ENCODE results near the gene SYT1. TPM values are rescaled to one million over a fixed set of nuclear protein-coding genes. Genes with fewer than 3 reads are reported as not detected.
"Not testable (repeated sequence)": the region's sequence is repeated elsewhere in the genome, so short reads cannot be mapped to it uniquely, and the experiment has no call there.

SYT1 gene
- total RNA-seq, 1 experiment from 2014 or later: 15.8 TPM

GRCh38 chr12:79033788-79034187, 169.2 kb downstream of the SYT1 start:
- no peak overlapping the region for H3K14ac ChIP-seq (ENCODE audit: insufficient read depth, low read length)
- H3K9me3 ChIP-seq (ENCODE audit: control insufficient read depth, low read depth, low read length): no peaks in the 10 kb centered on the region
- no peak overlapping the region for H4K91ac ChIP-seq (ENCODE audit: insufficient read length, low read depth, low read length)
- DNase-seq: no peak
- H3K4me2 ChIP-seq (ENCODE audit: insufficient read depth, insufficient read length, low read length): no peak overlapping the region
- H2BK20ac ChIP-seq (ENCODE audit: low read depth, low read length, poor library complexity, severe bottlenecking): no peak overlapping the region
- no peaks in the 10 kb centered on the region for H3K79me2 ChIP-seq (ENCODE audit: insufficient read depth, low read length)
- H2AFZ ChIP-seq (ENCODE audit: low read length): no peak overlapping the region
- no peak overlapping the region for H2AK5ac ChIP-seq (ENCODE audit: insufficient read length, low read length)
- no peak overlapping the region for H2BK12ac ChIP-seq (ENCODE audit: insufficient read length, low read depth, low read length)
- H3K23ac ChIP-seq (ENCODE audit: insufficient read length, low read depth, low read length): no peak overlapping the region
- no peak overlapping the region for H3T11ph ChIP-seq (ENCODE audit: low read length)
- H3K27me3 ChIP-seq (ENCODE audit: insufficient read depth, low read length): no peaks in the 10 kb centered on the region
- H2BK15ac ChIP-seq (ENCODE audit: low read depth, low read length): no peak overlapping the region
- H3K27ac Mint-ChIP-seq: no peak overlapping the region
- no peak overlapping the region for H4K5ac ChIP-seq (ENCODE audit: insufficient read length, low read depth, low read length)
- H3K27me3 Mint-ChIP-seq (ENCODE audit: low read depth): no peaks in the 10 kb centered on the region
- TF ChIP-seq CTCF (conservative IDR thresholded peaks at IDR 0.05): no peak
- no peaks in the 10 kb centered on the region for H3K4me1 Mint-ChIP-seq
- no peaks in the 10 kb centered on the region for H3K4me1 ChIP-seq (ENCODE audit: insufficient read depth, low read length)
- H3K4me3 Mint-ChIP-seq: no peak overlapping the region
- H4K8ac ChIP-seq (replicated peaks; ENCODE audit: insufficient read length, low read depth, low read length): no peak overlapping the region
- H4K20me1 ChIP-seq (ENCODE audit: control insufficient read depth, insufficient read depth, insufficient read length): no peaks in the 10 kb centered on the region
- H3K18ac ChIP-seq (ENCODE audit: insufficient read length, low read depth, low read length): no peak overlapping the region
- no peak overlapping the region for H2BK120ac ChIP-seq (ENCODE audit: low read depth, low read length, poor library complexity, severe bottlenecking)
- no peak overlapping the region for H3K4ac ChIP-seq (ENCODE audit: low read depth, low read length)
- no peaks in the 10 kb centered on the region for H3K79me1 ChIP-seq (ENCODE audit: insufficient read depth, low read depth, low read length, poor library complexity, severe bottlenecking)
- H3K36me3 Mint-ChIP-seq (ENCODE audit: insufficient read depth in 1 of 3, low read depth in 3 of 3): no peaks in the 10 kb centered on the region; a peak in 1 of 7 replicates
- no peaks in the 10 kb centered on the region; a peak in 1 of 5 replicates for H3K9me3 Mint-ChIP-seq
- H3K23me2 ChIP-seq (ENCODE audit: insufficient read length, low read depth, low read length, poor library complexity, severe bottlenecking): no peaks in the 10 kb centered on the region
- H3K27ac ChIP-seq (ENCODE audit: insufficient read length, low read depth, low read length): no peak overlapping the region
- H3K56ac ChIP-seq (ENCODE audit: insufficient read length, low read depth, low read length): no peak overlapping the region
- H2BK5ac ChIP-seq (ENCODE audit: insufficient read length, low read length): no peak overlapping the region
- no peak overlapping the region for H3K9ac ChIP-seq (ENCODE audit: extremely low read depth, insufficient read length, low read length)

GRCh38 chr12:79044748-79045147, 180.2 kb downstream of the SYT1 start:
- not testable (repeated sequence) for H3K9me3 Mint-ChIP-seq

More at GRCh38 chr12:79044748-79045147, 180.2 kb downstream of the SYT1 start:
- not testable (repeated sequence) for H3K4me2 ChIP-seq (ENCODE audit: insufficient read depth, insufficient read length, low read length); H2AK5ac ChIP-seq (ENCODE audit: insufficient read length, low read length); H3K27ac Mint-ChIP-seq; H3K56ac ChIP-seq (ENCODE audit: insufficient read length, low read depth, low read length); H3K27me3 Mint-ChIP-seq (ENCODE audit: low read depth); H3T11ph ChIP-seq (ENCODE audit: low read length); H2BK120ac ChIP-seq (ENCODE audit: low read depth, low read length, poor library complexity, severe bottlenecking); H3K4ac ChIP-seq (ENCODE audit: low read depth, low read length); H3K79me1 ChIP-seq (ENCODE audit: insufficient read depth, low read depth, low read length, poor library complexity, severe bottlenecking); H4K91ac ChIP-seq (ENCODE audit: insufficient read length, low read depth, low read length); H2BK20ac ChIP-seq (ENCODE audit: low read depth, low read length, poor library complexity, severe bottlenecking); H3K79me2 ChIP-seq (ENCODE audit: insufficient read depth, low read length); H3K27ac ChIP-seq (ENCODE audit: insufficient read length, low read depth, low read length); H3K14ac ChIP-seq (ENCODE audit: insufficient read depth, low read length); DNase-seq; H4K8ac ChIP-seq (replicated peaks; ENCODE audit: insufficient read length, low read depth, low read length); H4K5ac ChIP-seq (ENCODE audit: insufficient read length, low read depth, low read length); H2AFZ ChIP-seq (ENCODE audit: low read length); H3K9me3 ChIP-seq (ENCODE audit: control insufficient read depth, low read depth, low read length); H3K4me1 ChIP-seq (ENCODE audit: insufficient read depth, low read length); H3K9ac ChIP-seq (ENCODE audit: extremely low read depth, insufficient read length, low read length); H4K20me1 ChIP-seq (ENCODE audit: control insufficient read depth, insufficient read depth, insufficient read length); H3K23ac ChIP-seq (ENCODE audit: insufficient read length, low read depth, low read length); H3K18ac ChIP-seq (ENCODE audit: insufficient read length, low read depth, low read length); H3K4me1 Mint-ChIP-seq; H3K23me2 ChIP-seq (ENCODE audit: insufficient read length, low read depth, low read length, poor library complexity, severe bottlenecking); H2BK5ac ChIP-seq (ENCODE audit: insufficient read length, low read length); H3K36me3 Mint-ChIP-seq (ENCODE audit: insufficient read depth in 1 of 3, low read depth in 3 of 3); H2BK15ac ChIP-seq (ENCODE audit: low read depth, low read length); H3K27me3 ChIP-seq (ENCODE audit: insufficient read depth, low read length); H2BK12ac ChIP-seq (ENCODE audit: insufficient read length, low read depth, low read length)
- H3K4me3 Mint-ChIP-seq: peak overlapping the region; percentile 90 to 92
- no CpG with 5 or more reads among the region's 6 CpGs for WGBS (ENCODE audit: extremely low coverage, insufficient read length, low lambda C conversion rate)

All from H9 (cell line).